Measurements from ENCODE around the gene COPS2. TPM values are rescaled to one million over a fixed set of nuclear protein-coding genes. Genes with fewer than 3 reads are reported as not detected.

COPS2 gene
- total and polyA plus RNA-seq, 9 of the 15 experiments (the other 6 are each of a cell fraction or from before 2014, with no cell fraction given): 66.4 to 154 (median 117) TPM

DNA sequence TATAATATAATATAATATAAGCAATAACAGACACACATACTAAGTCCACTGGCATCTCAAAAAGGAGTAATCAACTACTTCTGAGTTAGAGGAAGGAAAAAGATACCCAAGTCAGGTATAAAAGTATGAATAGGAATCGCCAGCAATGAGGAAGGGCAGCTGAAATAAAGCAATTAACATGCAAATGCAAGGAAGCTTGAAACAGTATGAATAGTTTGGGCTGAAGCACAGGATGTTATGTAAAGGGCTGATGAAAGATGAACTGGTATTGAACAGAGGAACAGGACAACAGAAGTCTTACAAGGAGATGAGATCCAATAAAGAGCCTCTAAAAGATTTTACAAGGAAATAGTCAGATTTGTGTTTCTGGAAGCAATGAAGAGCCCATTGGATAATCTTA lies 7.1 kb downstream of the COPS2 start:
- H3K4me1 ChIP-seq (replicated peaks in 1 of 2; ENCODE audit: control insufficient read depth in 2 of 2, insufficient read depth in 2 of 2, low read length in 2 of 2): peaks cover 0 to 5% of the 10 kb centered on the region in 2 experiments; a peak in 3 of 5 replicates
- no peaks in the 10 kb centered on the region for H3K9me3 ChIP-seq (replicated peaks; ENCODE audit: control insufficient read depth, insufficient read depth, low read depth, low read length)
- H3K4me2 ChIP-seq (ENCODE audit: insufficient read depth, low read length): no peak overlapping the region
- ChIA-PET POLR2A (interaction anchor here (1.3 kb wide), 1 partner anchor 22 kb away, joined by 5 read pairs; the partner anchor contains the start of gene GALK2), CTCF (ENCODE audit: low intra/inter-chr PET ratio) (no interaction called here)
- no peak for TF ChIP-seq ZNF586 (CRISPR knock-in tag; conservative IDR thresholded peaks at IDR 0.05)
- no peak for TF ChIP-seq SRSF3 (IDR thresholded peaks at IDR 0.05; ENCODE audit: insufficient read depth, low read length)
- no peak for TF ChIP-seq ARID1B (IDR thresholded peaks at IDR 0.05)
- TF ChIP-seq SIN3B (IDR thresholded peaks at IDR 0.05; ENCODE audit: low read depth): no peak
- no peak for TF ChIP-seq XRCC3 (IDR thresholded peaks at IDR 0.05)
- TF ChIP-seq BHLHE40 (IDR thresholded peaks at IDR 0.05; ENCODE audit: low read length): no peak
- TF ChIP-seq, protein P1, sequence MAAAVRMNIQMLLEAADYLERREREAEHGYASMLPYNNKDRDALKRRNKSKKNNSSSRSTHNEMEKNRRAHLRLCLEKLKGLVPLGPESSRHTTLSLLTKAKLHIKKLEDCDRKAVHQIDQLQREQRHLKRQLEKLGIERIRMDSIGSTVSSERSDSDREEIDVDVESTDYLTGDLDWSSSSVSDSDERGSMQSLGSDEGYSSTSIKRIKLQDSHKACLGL (CRISPR knock-in tag; IDR thresholded peaks at IDR 0.05; ENCODE audit: borderline replicate concordance, poor library complexity, severe bottlenecking): no peak
- TF ChIP-seq RBM17 (IDR thresholded peaks at IDR 0.05; ENCODE audit: borderline replicate concordance, low read depth, low read length): no peak
- TF ChIP-seq KAT8 (IDR thresholded peaks at IDR 0.05; ENCODE audit: low read depth): no peak
- no peak for TF ChIP-seq ZNF785 (CRISPR knock-in tag; IDR thresholded peaks at IDR 0.05)
- no peak for TF ChIP-seq TAL1 (IDR thresholded peaks at IDR 0.05)
- no peak for TF ChIP-seq EP400 (IDR thresholded peaks at IDR 0.05)
- no peak for TF ChIP-seq NFIC (IDR thresholded peaks at IDR 0.05)
- TF ChIP-seq, protein P2, sequence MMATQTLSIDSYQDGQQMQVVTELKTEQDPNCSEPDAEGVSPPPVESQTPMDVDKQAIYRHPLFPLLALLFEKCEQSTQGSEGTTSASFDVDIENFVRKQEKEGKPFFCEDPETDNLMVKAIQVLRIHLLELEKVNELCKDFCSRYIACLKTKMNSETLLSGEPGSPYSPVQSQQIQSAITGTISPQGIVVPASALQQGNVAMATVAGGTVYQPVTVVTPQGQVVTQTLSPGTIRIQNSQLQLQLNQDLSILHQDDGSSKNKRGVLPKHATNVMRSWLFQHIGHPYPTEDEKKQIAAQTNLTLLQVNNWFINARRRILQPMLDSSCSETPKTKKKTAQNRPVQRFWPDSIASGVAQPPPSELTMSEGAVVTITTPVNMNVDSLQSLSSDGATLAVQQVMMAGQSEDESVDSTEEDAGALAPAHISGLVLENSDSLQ (IDR thresholded peaks at IDR 0.05): no peak
- FAIRE-seq (no peak), ATAC-seq (no peak), DNase-seq (ENCODE audit: extremely low read depth in 1 of 4, low spot score in 3 of 4) (no peak)
- H3K4me3 ChIP-seq: no peak overlapping the region
- peaks cover 19% of the 10 kb centered on the region for H4K20me1 ChIP-seq (replicated peaks; ENCODE audit: control insufficient read depth, insufficient read depth, low read length)
- H3K9ac ChIP-seq (ENCODE audit: insufficient read depth in 1 of 2, low read depth in 2 of 2, low read length in 2 of 2): no peak overlapping the region
- no peaks in the 10 kb centered on the region for H3K27me3 ChIP-seq (ENCODE audit: control insufficient read depth in 2 of 2, insufficient read depth in 2 of 2, low read length in 2 of 2)
- intact Hi-C loops (cut with micrococcal nuclease) (loop anchor here (5.0 kb wide), 2 partner anchors 101 to 166 kb away; partner anchors contain the start of gene SECISBP2L), in situ Hi-C loops (cut with MboI) (no loop called here)
- no peak overlapping the region for H2AFZ ChIP-seq (ENCODE audit: low read depth, low read length)
- BruUV-seq (replicated peaks): no TSS peak
- H3K79me2 ChIP-seq (ENCODE audit: control insufficient read depth, insufficient read depth, low read length): peaks cover 95% of the 10 kb centered on the region
- 60% methylated on average over 1 of the region's 1 CpG for WGBS (ENCODE audit: insufficient coverage, low coverage, missing lambda C conversion rate)
- H3K9me1 ChIP-seq (ENCODE audit: control insufficient read depth, insufficient read depth, low read length): no peaks in the 10 kb centered on the region
- peaks cover 52% of the 10 kb centered on the region for H3K36me3 ChIP-seq (ENCODE audit: control insufficient read depth, insufficient read depth, low read length)
- H3K27ac ChIP-seq (ENCODE audit: extremely low read depth, low read depth, low read length): no peak overlapping the region
